ENCODE results near the gene KIAA1586. TPM values are rescaled to one million over a fixed set of nuclear protein-coding genes. Genes with fewer than 3 reads are reported as not detected.
A peak's percentile ranks its signal among the peaks of the same experiment; 100 is the strongest.
"Not testable (repeated sequence)": the region's sequence is repeated elsewhere in the genome, so short reads cannot be mapped to it uniquely, and the experiment has no call there.

KIAA1586 gene
- polyA plus RNA-seq, 1 donor, result 12.9 TPM

- no peaks in the 10 kb centered on the region for H3K4me1 ChIP-seq (ENCODE audit: control insufficient read depth, insufficient read depth, low read length)
- DNase-seq, result no peak
- no peaks in the 10 kb centered on the region for H3K9me3 ChIP-seq (ENCODE audit: control insufficient read depth, low read depth, low read length)
- H3K27ac ChIP-seq (ENCODE audit: low read length), result no peak overlapping the region
- no peaks in the 10 kb centered on the region for H3K36me3 ChIP-seq (ENCODE audit: control insufficient read depth, insufficient read depth, low read length)
- no peaks in the 10 kb centered on the region for H3K27me3 ChIP-seq (ENCODE audit: control insufficient read depth, insufficient read depth, low read length)
- 13% methylated on average over 1 of the region's 3 CpGs for WGBS (ENCODE audit: insufficient coverage, low lambda C conversion rate)
- no peak overlapping the region for H3K4me3 ChIP-seq (ENCODE audit: low read length)
These were observed 25.6 kb downstream of the KIAA1586 start for GRCh38 chr6:57072108-57072507.

DNA sequence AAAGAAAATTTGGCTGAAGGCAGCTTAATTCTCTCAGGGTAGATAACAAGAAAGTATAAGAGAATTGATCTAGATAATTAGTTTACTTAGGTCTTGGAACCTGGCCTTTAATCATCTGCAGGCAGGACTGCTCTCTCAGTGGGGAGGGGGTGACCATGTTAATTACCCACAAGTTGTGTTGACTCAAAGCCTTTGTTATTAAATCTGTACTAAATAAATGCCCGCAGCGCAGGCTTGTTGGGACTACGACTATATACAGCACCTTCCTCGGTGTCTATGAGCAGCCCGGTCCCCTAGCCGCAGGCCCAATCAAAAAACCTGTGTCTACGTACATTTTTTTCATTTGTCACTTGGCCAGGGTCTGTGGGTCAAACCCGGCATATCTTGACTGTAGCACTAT, 27.9 kb downstream of the KIAA1586 start:
- H3K4me1 ChIP-seq (ENCODE audit: control insufficient read depth, insufficient read depth, low read length), result no peaks in the 10 kb centered on the region
- no peaks in the 10 kb centered on the region for H3K36me3 ChIP-seq (ENCODE audit: control insufficient read depth, insufficient read depth, low read length)
- WGBS (ENCODE audit: insufficient coverage, low lambda C conversion rate), result no CpG with 5 or more reads among the region's 8 CpGs
- no peaks in the 10 kb centered on the region for H3K9me3 ChIP-seq (ENCODE audit: control insufficient read depth, low read depth, low read length)
- no peak overlapping the region for H3K27ac ChIP-seq (ENCODE audit: low read length)
- no peak overlapping the region for H3K4me3 ChIP-seq (ENCODE audit: low read length)
- no peak for DNase-seq
- no peaks in the 10 kb centered on the region for H3K27me3 ChIP-seq (ENCODE audit: control insufficient read depth, insufficient read depth, low read length)

DNA sequence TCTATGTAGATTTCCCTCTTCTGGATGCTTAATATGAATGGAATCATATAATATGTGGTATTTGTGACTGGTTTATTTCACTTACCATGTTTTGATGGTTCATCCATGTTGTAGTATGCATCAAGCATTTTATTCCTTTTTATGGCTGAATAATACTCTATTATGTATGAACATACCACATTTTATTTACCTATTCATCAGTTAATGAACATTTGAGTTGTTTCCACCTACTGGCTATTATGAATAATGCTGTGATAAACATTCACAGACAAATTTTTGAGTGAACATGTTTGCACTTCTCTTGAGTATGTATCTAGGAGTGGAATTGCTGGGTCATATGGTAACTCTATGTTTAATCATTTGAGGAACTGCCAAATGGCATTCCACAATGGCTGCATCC, 28.6 kb downstream of the KIAA1586 start:
- no peak overlapping the region for H3K4me3 ChIP-seq (ENCODE audit: low read length)
- no peaks in the 10 kb centered on the region for H3K27me3 ChIP-seq (ENCODE audit: control insufficient read depth, insufficient read depth, low read length)
- no peaks in the 10 kb centered on the region for H3K36me3 ChIP-seq (ENCODE audit: control insufficient read depth, insufficient read depth, low read length)
- no peaks in the 10 kb centered on the region for H3K4me1 ChIP-seq (ENCODE audit: control insufficient read depth, insufficient read depth, low read length)
- no peak overlapping the region for H3K27ac ChIP-seq (ENCODE audit: low read length)
- no peaks in the 10 kb centered on the region for H3K9me3 ChIP-seq (ENCODE audit: control insufficient read depth, low read depth, low read length)
- no peak for DNase-seq

DNA sequence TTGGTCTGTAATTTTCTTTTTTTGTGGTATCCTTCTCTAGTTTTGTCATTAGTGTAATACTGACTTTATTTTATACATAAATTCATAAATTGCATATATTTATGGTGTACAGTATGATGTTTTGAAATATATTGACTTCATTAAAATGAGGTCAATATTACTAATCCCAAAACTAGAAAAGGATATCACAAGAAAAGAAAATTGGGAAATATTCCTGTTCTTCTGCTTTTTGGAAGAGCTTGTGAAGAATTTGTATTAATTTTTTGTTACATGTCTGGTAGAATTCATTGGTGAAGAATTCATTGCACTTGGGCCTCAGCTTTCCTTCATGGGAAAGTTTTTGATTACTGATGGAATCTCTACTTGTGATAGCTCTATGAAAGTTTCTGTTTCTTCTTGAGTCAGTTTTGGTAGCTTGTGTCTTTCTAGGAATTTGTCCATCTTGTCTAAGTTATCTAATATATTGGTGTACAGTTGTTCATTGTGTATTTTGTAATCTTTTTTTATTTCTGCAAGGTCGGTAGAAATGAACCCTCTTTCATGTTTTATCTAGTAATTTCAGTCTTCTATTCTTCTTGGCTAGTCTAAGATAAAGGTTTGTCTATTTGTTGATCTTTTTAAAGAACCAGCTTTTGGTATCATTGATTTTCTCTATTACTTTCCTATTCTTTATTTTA, 32.2 kb downstream of the KIAA1586 start:
- DNase-seq, result no peak
- H3K36me3 ChIP-seq (ENCODE audit: control insufficient read depth, insufficient read depth, low read length), result no peaks in the 10 kb centered on the region
- H3K27me3 ChIP-seq (ENCODE audit: control insufficient read depth, insufficient read depth, low read length), result no peaks in the 10 kb centered on the region
- no peak overlapping the region for H3K27ac ChIP-seq (ENCODE audit: low read length)
- H3K4me3 ChIP-seq (ENCODE audit: low read length), result no peak overlapping the region
- no peaks in the 10 kb centered on the region for H3K4me1 ChIP-seq (ENCODE audit: control insufficient read depth, insufficient read depth, low read length)
- 100% methylated on average over 1 of the region's 1 CpG for WGBS (ENCODE audit: insufficient coverage, low lambda C conversion rate)
- H3K9me3 ChIP-seq (ENCODE audit: control insufficient read depth, low read depth, low read length), result no peaks in the 10 kb centered on the region

DNA sequence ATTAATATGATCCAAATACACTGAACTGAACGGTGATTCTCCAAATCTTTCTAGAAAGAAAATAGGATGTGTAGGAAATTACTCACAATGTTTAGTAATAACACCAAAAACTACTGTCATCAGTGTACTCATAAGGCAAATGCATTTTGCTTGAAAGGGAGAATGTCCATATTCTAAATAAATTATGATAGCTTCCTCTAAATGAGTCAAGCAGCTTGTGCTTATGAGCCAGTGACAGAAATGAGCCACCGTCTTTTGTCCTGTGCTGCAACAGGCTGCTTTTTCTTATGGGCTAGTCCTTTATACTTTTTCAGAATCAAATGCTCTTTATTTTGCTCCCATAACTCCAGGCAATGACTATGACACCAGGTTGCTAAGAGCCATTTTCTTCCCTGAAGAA, 39.0 kb downstream of the KIAA1586 start:
- H3K27me3 ChIP-seq (ENCODE audit: control insufficient read depth, insufficient read depth, low read length), result no peaks in the 10 kb centered on the region
- 100% methylated on average over 1 of the region's 2 CpGs for WGBS (ENCODE audit: insufficient coverage, low lambda C conversion rate)
- H3K9me3 ChIP-seq (ENCODE audit: control insufficient read depth, low read depth, low read length), result no peaks in the 10 kb centered on the region
- H3K36me3 ChIP-seq (ENCODE audit: control insufficient read depth, insufficient read depth, low read length), result no peaks in the 10 kb centered on the region
- H3K4me1 ChIP-seq (ENCODE audit: control insufficient read depth, insufficient read depth, low read length), result peaks cover 4% of the 10 kb centered on the region
- H3K27ac ChIP-seq (ENCODE audit: low read length), result no peak overlapping the region
- DNase-seq, result no peak
- no peak overlapping the region for H3K4me3 ChIP-seq (ENCODE audit: low read length)

- H3K27ac ChIP-seq (ENCODE audit: low read length), result no peak overlapping the region
- peaks cover 9% of the 10 kb centered on the region for H3K4me1 ChIP-seq (ENCODE audit: control insufficient read depth, insufficient read depth, low read length)
- peaks cover 2% of the 10 kb centered on the region for H3K36me3 ChIP-seq (ENCODE audit: control insufficient read depth, insufficient read depth, low read length)
- no peaks in the 10 kb centered on the region for H3K27me3 ChIP-seq (ENCODE audit: control insufficient read depth, insufficient read depth, low read length)
- no peak overlapping the region for H3K4me3 ChIP-seq (ENCODE audit: low read length)
- WGBS (ENCODE audit: insufficient coverage, low lambda C conversion rate), result 100% methylated on average over 1 of the region's 1 CpG
- DNase-seq, result no peak
- no peaks in the 10 kb centered on the region for H3K9me3 ChIP-seq (ENCODE audit: control insufficient read depth, low read depth, low read length)
These were observed 40.4 kb downstream of the KIAA1586 start for GRCh38 chr6:57086843-57087242.

DNA sequence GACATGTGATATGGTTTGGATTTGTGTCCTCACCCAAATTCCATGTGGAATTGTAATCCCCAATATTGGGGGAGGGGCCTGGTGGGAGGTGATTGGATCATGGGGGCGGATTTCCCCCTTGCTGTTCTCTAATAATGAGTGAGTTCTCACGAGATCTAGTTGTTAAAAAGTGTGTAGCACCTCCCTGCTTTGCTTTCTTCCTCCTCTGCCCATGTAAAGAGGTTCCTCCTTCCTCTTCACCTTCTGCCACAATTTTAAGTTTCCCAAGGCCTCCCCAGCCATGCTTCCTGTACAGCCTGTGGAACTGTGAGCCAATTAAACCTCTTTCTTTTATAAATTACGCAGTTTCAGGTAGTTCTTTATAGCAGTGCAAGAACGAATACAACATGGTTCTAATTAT, 41.4 kb downstream of the KIAA1586 start:
- 94% methylated on average over 2 of the region's 4 CpGs for WGBS (ENCODE audit: insufficient coverage, low lambda C conversion rate)
- no peak for DNase-seq
- Histone ChIP-seq H3K27ac (ENCODE audit: low read length) (no peak overlapping the region), H3K9me3 (ENCODE audit: control insufficient read depth, low read depth, low read length) (no peaks in the 10 kb centered on the region), H3K4me3 (ENCODE audit: low read length) (no peak overlapping the region), H3K4me1 (ENCODE audit: control insufficient read depth, insufficient read depth, low read length) (peaks cover 17% of the 10 kb centered on the region), H3K36me3 (ENCODE audit: control insufficient read depth, insufficient read depth, low read length) (peaks cover 2% of the 10 kb centered on the region), H3K27me3 (ENCODE audit: control insufficient read depth, insufficient read depth, low read length) (no peaks in the 10 kb centered on the region)

DNA sequence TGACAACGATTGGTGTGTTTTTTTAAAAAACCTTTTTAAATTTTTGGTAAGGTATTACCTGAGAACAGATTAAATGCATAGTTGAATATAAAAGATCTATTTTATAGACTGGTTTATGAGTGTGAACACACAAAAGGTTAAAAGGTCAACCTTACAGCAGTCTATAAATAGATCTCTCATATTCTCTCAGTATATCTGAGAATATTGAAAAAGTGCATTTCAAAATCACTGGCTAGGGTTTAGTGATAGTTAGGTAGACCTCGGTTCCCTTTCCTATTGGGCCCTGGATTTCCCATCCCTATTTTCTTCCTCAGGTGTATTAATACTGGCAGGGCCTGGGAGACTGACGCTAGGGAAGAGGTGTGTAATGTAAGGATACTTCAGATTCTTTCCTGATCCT, 42.8 kb downstream of the KIAA1586 start:
- H3K36me3 ChIP-seq (ENCODE audit: control insufficient read depth, insufficient read depth, low read length), result peaks cover 2% of the 10 kb centered on the region
- peak overlapping the region; percentile 56 for H3K4me3 ChIP-seq (ENCODE audit: low read length)
- 20% methylated on average over 1 of the region's 3 CpGs for WGBS (ENCODE audit: insufficient coverage, low lambda C conversion rate)
- peaks cover 17% of the 10 kb centered on the region for H3K4me1 ChIP-seq (ENCODE audit: control insufficient read depth, insufficient read depth, low read length)
- H3K27ac ChIP-seq (ENCODE audit: low read length), result peak overlapping the region; percentile 37
- DNase-seq, result no peak
- H3K27me3 ChIP-seq (ENCODE audit: control insufficient read depth, insufficient read depth, low read length), result no peaks in the 10 kb centered on the region
- no peaks in the 10 kb centered on the region for H3K9me3 ChIP-seq (ENCODE audit: control insufficient read depth, low read depth, low read length)

- no peaks in the 10 kb centered on the region for H3K27me3 ChIP-seq (ENCODE audit: control insufficient read depth, insufficient read depth, low read length)
- H3K27ac ChIP-seq (ENCODE audit: low read length), result peak within 1 kb of the TSS; percentile 64
- DNase-seq, result peak; percentile 97 to 99
- peaks cover 2% of the 10 kb centered on the region for H3K36me3 ChIP-seq (ENCODE audit: control insufficient read depth, insufficient read depth, low read length)
- H3K4me1 ChIP-seq (ENCODE audit: control insufficient read depth, insufficient read depth, low read length), result peaks cover 17% of the 10 kb centered on the region
- no peaks in the 10 kb centered on the region for H3K9me3 ChIP-seq (ENCODE audit: control insufficient read depth, low read depth, low read length)
- WGBS (ENCODE audit: insufficient coverage, low lambda C conversion rate), result no CpG with 5 or more reads among the region's 58 CpGs
- peak within 1 kb of the TSS; percentile 56 for H3K4me3 ChIP-seq (ENCODE audit: low read length)
These were observed 43.4 kb downstream of the KIAA1586 start, which contains the start of gene ZNF451 for GRCh38 chr6:57089687-57090457. Gene ZNF451, plus strand, starts transcription at chr6:57090188. Its CDS starts 66 bp downstream, at chr6:57090254.

- not testable (repeated sequence) for H3K36me3 ChIP-seq (ENCODE audit: control insufficient read depth, insufficient read depth, low read length); H3K4me3 ChIP-seq (ENCODE audit: low read length); H3K27me3 ChIP-seq (ENCODE audit: control insufficient read depth, insufficient read depth, low read length); DNase-seq; H3K9me3 ChIP-seq (ENCODE audit: control insufficient read depth, low read depth, low read length); H3K27ac ChIP-seq (ENCODE audit: low read length)
- H3K4me1 ChIP-seq (ENCODE audit: control insufficient read depth, insufficient read depth, low read length), result peaks cover 17% of the 10 kb centered on the region
- WGBS (ENCODE audit: insufficient coverage, low lambda C conversion rate), result no CpG with 5 or more reads among the region's 27 CpGs
These were observed 44.1 kb downstream of the KIAA1586 start for GRCh38 chr6:57090458-57091067.

Measured in large intestine (tissue), 3 donors.